Breast epithelium (tissue), 3 donors: ENCODE measurements around the gene IPCEF1.

ENCODE experiments used
- CTCF ChIP-seq, 3 donors: fragments of 450-650 bp; IDR thresholded peaks; one replicate each; pipeline ENCODE4 v1.5.1; 2016 to 2017; ENCODE audit warnings: antibody characterized with exemption in 3 of 3, mild to moderate bottlenecking in 3 of 3, moderate library complexity in 3 of 3
- POLR2A ChIP-seq: fragments of 450-650 bp; IDR thresholded peaks from one replicate; pipeline ENCODE4 v1.6.1; 2016; ENCODE audit warnings: antibody characterized with exemption, mild to moderate bottlenecking, moderate library complexity
- POLR2AphosphoS5 ChIP-seq, 3 donors: sonication (generic); formaldehyde crosslinking; IDR thresholded peaks; one replicate each; pipeline ENCODE4 v1.6.1; 2017; ENCODE audit warnings: antibody characterized with exemption in 3 of 3

- TF ChIP-seq CTCF (IDR thresholded peaks at IDR 0.05) (no peak), POLR2AphosphoS5 (IDR thresholded peaks at IDR 0.05) (no peak), POLR2A (no peak)
Observed at GRCh38 chr6:154257067-154257466, 99.5 kb downstream of the IPCEF1 start.
